ENCODE measurements around the gene VAV2. TPM values are rescaled to one million over a fixed set of nuclear protein-coding genes. Genes with fewer than 3 reads are reported as not detected.
"Not testable (repeated sequence)": the region's sequence is repeated elsewhere in the genome, so short reads cannot be mapped to it uniquely, and the experiment has no call there.

VAV2 gene
- total RNA-seq, 1 experiment from 2014 or later = 22.8 TPM

DNA sequence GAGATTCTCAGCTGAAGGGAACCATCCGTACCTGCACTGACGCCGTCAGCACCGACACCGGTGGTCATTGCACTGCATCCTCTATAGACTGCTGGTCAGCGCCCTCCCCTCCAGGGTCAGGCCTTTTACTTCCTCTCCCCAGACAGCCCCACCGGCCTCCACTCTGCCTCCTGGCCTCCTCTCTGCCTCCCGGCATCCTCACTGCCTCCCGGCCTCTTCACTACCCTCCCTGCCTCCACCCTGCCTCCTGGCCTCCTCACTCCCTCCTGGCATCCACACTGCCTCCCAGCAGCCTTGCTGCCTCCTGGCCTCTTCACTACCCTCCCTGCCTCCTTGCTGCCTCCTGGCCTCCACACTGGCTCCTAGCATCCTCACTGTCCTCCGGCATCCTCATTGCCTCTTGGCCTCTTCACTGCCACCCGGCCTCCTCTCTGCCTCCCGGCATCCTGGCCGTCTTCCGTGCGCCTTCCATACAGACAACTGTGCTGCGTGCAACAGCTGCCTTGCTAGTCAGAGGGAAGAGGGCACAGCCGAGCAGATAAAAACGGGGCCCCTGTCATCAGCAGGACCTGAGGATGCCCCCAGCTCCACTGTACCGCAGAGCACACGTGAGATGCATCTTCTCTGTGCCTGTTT is 62.0 kb downstream of the VAV2 start:
- Histone ChIP-seq H3K9me3 (no peaks in the 10 kb centered on the region), H3K36me3 (no peaks in the 10 kb centered on the region), H3K4me3 (no peak overlapping the region), H3K27me3 (no peaks in the 10 kb centered on the region)
- no peak for DNase-seq

DNA sequence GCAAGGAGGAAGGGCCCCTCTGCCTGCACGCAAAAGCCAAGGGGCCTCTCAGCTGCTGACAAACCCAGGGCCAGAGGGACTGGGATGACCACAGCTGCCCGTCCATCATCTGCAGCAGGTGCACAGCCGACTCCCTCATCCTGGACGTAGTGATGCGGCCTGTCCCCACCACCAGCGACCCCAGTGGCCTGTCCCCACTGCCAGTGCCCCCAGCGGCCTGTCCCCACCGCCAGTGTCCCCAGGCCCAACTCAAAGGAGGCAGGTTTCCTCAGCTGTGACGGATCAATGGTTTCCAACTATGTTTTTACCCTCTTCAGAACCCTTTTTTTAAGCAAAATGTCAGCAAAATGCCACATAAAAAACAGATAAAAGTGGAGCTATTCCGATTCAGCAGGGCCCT is 62.5 kb downstream of the VAV2 start:
- Histone ChIP-seq H3K27me3 (no peaks in the 10 kb centered on the region), H3K9me3 (no peaks in the 10 kb centered on the region), H3K4me3 (no peak overlapping the region), H3K36me3 (0 out of 2 replicates have a peak, but pooled peaks cover 2% of the 10 kb centered on the region)
- no peak for DNase-seq

DNA sequence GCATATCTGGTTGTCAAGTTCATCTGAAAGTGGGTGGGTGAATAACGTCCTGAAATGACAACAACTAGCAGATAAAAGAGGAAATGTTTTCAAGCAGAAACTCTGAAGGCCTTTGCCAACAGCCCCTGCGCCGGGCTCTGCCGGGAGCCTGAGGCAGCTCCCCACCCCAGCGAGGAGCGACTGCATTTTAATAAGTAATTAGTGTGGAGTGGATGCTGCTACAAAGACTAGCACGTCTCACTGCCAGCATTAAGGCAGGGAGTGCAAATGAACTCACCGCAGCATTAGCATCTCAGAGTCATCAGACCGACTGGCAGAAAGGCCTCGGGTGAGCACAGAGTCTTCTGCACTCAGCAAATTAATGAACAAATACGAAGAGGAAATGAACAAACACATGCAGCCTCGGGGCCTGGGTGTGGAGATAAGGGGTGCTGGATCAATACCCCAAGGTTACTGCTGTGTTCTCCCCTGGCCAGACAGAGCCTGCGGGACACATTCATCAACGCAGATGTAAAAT is 63.8 kb downstream of the VAV2 start:
- Histone ChIP-seq H3K27me3 (no peaks in the 10 kb centered on the region), H3K36me3 (0 out of 2 replicates have a peak, but pooled peaks cover 3% of the 10 kb centered on the region), H3K4me3 (no peak overlapping the region), H3K9me3 (no peaks in the 10 kb centered on the region)
- no peak for DNase-seq

DNA sequence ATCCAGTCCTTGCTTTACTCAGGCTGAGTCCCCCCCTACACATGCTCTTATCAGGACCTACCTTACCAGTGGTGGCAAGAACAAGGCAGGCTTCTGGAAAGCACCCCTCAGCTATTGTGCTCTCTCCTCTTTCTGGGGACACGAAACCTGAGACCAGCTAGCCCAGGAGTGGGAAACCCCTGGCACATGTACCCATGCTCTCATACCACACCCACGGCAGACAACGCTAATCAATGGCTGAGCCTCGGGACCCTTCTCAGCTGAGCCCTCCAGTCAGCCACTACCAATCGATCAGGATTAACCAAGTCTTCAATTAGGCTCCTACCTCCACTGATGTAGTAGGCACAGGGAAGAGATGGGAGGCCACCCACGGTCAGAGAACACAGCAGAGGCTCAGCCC is 65.1 kb downstream of the VAV2 start:
- DNase-seq = no peak
- Histone ChIP-seq H3K36me3 (0 out of 2 replicates have a peak, but pooled peaks cover 3% of the 10 kb centered on the region), H3K4me3 (no peak overlapping the region)

DNA sequence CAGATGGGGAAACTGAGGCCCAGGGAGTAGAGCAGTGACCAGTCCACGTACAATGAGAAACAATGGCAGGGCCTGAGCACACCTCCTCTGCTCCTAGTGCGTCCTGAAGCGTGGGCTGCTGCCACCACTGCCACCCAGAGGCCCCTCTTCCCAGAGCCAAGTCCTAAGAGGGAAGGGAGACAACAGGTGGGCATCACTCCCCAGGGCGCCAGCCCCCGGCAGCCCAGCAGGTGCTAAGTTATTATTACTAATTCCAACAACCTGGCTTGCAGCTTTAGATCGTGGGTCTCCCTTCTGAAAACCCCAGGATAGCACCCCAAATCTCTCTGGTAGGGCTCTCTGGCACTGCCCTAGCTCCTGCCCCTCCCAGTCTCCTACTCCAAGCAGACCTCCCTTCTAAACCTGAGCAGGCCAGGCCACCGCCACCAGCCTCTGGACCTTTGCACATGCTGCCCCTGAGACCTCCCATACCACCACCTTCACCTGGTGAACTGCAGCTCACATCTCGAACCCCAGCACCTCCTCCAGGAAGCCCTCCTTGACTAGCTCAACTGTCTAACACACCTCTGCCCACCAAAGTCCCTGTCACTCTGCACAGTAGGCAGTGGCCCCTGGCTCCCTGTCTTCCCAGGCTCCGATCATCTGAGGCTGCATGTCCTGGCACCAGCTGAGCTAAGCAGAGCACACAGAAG is 65.8 kb downstream of the VAV2 start:
- Histone ChIP-seq H3K27me3 (no peaks in the 10 kb centered on the region), H3K9me3 (no peaks in the 10 kb centered on the region)
- DNase-seq = no peak

More for the DNA sequence above, 65.1 kb downstream of the VAV2 start:
- Histone ChIP-seq H3K9me3 (no peaks in the 10 kb centered on the region), H3K27me3 (no peaks in the 10 kb centered on the region)

DNA sequence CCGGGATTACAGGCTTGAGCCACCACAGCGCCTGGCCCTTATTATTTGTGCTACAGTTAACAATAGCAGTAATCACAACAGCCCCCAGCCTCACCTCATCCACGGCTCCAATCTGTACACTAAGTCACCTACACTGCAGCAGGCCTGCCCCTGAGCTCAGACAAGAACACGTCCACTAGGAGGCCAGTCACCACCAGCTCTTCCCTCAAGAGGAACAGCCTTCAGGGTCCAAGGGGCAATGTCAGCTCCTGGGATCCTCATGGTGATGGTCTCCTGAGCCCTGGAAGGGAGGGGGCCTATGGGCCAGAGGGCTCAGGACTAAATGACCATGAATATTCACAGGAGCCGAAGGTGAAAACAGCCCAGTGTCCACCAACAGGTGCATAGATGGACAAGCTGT is 67.7 kb downstream of the VAV2 start:
- no peaks in the 10 kb centered on the region for H3K27me3 ChIP-seq
- H3K4me3 ChIP-seq = no peak overlapping the region
- DNase-seq = no peak
- 0 out of 2 replicates have a peak, but pooled peaks cover 3% of the 10 kb centered on the region for H3K36me3 ChIP-seq
- H3K9me3 ChIP-seq = no peaks in the 10 kb centered on the region

More for the DNA sequence above, 65.8 kb downstream of the VAV2 start:
- Histone ChIP-seq H3K36me3 (0 out of 2 replicates have a peak, but pooled peaks cover 3% of the 10 kb centered on the region), H3K4me3 (no peak overlapping the region)

DNA sequence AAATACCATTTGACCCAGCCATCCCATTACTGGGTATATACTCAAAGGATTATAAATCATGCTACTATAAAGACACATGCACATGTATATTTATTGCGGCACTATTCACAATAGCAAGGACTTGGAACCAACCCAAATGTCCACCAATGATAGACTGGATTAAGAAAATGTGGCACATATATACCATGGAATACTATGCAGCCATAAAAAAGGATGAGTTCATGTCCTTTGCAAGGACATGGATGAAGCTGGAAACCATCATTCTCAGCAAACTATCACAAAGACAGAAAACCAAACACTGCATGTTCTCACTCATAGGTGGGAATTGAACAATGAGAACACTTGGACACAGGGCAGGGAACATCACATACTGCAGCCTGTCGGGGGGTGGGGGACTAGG is 68.5 kb downstream of the VAV2 start:
- H3K4me3 ChIP-seq, H3K27me3 ChIP-seq, H3K36me3 ChIP-seq, DNase-seq, H3K9me3 ChIP-seq: not testable (repeated sequence)

DNA sequence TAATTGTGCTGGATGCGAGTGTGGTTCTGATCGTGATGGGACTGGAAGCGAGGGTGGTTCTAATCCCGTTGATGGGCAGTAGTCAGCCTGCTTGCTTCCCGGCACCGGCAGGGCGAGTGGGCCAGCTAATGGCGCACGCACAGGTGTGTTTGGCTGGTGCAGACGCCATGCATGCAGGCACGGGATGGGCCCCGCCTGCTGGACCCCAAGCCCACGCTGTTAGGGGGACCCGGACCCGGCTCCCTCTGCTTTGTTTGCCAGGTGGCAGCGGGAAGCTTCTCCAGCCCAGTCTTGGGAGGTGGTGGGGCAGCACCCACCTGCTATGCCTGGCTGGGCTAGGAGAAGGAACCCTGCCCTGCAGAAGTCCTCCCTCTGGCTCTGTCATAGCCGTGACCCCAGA is 70.3 kb downstream of the VAV2 start:
- Histone ChIP-seq H3K27me3 (no peaks in the 10 kb centered on the region), H3K4me3 (no peak overlapping the region), H3K9me3 (no peaks in the 10 kb centered on the region), H3K36me3 (0 out of 2 replicates have a peak, but pooled peaks cover 3% of the 10 kb centered on the region)
- DNase-seq = no peak

DNA sequence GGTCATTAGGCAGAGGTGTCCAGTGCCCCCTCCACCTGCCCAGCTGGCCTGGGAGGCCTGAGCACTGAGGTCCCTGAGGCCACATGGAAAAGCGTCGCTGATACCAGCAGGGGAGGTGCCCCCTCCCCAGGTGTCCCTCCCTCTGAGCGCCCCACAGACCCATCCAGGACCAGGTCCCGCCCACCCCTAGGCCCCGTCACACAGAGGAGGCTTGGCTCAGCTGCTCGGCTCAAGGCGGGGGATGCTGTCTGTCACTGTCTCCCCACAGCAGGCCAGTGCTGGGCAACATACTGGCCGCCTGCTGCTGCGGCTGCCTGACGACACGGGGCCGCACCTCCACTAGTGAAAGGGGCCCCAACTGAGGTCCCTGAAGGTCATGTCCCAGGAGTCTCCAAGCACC is 71.7 kb downstream of the VAV2 start:
- no peak for DNase-seq
- Histone ChIP-seq H3K4me3 (no peak overlapping the region), H3K36me3 (0 out of 2 replicates have a peak, but pooled peaks cover 3% of the 10 kb centered on the region), H3K27me3 (no peaks in the 10 kb centered on the region), H3K9me3 (no peaks in the 10 kb centered on the region)

DNA sequence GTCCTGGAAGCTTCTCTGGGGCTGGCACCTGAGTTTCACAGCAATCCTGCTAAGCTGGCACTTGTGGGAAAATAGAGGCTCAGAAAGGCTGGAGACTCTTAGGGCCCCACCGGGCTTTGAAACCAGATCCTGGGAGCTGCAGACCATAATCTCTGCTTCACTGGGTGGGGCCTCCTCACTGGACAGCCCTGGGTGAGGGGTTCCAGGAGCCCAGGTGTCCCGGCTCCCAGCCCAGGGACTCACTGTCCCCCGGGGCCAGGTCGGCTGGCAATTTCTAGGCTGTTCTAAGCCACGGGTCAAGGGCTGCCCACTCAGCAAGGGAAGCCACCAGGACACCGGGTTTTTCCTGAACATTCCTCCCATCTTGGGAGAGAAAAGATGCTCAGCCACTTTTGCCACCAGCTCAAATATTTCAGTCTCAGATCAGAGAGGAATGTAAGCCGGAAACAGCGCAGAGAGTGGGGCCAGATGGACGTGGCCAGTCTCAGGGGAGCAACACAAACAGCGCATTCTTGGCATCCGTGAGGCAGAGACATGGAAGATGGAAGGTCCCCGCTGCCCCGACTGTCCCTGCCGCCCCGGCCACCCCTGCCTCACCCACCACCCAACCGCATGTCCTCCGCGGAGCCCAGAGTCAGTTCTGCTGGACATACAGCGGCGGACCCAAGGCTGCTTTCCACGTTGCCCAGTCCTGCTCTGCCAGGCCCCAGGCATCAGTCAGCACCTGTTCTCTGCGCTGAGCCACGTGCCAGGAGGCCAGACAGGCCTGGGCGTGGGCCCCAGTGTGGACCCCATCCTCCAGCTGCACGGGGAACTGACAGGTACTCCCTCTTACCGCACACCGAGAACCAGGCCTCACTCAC is 72.6 kb downstream of the VAV2 start:
- Histone ChIP-seq H3K36me3 (no peaks in the 10 kb centered on the region), H3K4me3 (no peak overlapping the region), H3K9me3 (no peaks in the 10 kb centered on the region), H3K27me3 (no peaks in the 10 kb centered on the region)
- no peak for DNase-seq

DNA sequence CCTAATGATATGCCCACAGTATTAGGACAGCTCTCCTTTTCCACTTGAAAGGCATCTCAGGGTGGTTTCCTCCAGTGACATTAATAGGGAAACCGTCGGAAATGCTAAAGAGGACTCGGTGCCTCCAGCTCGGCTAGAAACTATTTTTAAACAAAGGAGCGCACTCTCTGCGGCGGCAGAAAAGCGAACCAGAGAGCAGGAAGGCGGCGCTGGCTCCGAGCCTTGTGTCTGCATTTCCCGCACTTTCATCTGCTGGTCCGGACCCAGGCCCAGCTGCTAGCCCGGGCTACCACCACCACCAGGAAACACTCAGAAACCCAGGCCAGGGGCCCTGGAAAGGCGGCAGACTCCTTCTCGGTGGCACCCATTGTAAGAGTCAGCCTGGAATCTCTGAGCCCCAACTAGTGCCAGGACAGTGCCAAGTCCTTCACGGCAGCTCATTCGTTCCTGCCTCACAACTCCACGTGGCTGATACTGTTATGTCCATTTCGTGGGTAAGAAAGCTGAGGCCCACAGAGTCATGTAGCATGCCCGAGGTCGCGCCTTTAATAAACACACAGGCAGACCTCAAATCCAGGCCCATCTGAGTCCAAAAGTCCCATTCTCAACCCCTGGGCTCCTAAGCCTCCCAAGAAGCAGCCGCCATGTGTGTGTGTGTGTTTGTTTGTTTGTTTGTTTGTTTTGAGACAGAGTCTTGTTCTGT is 73.9 kb downstream of the VAV2 start:
- no peaks in the 10 kb centered on the region for H3K9me3 ChIP-seq
- DNase-seq = no peak
- no peak overlapping the region for H3K4me3 ChIP-seq

DNA sequence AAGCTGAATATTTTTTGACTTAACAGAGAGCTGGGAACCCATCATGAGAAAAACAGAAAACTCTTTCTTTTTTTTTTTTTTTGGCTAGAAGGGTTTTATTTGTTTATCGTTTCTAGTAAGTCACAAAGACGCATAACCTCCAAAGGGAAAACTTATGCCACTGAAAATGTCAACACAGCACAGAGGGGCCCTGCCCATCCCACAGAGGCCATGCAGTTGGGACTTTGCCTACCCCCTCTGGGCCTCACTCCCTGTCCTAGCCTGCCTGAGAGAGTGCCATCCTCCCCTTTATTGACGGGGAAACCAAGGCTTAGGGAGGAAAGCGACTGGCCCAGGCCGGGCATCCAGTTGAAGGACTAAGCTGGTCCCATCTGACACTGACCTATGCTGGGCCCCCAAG is 74.7 kb downstream of the VAV2 start:
- Histone ChIP-seq H3K9me3 (no peaks in the 10 kb centered on the region), H3K4me3 (no peak overlapping the region), H3K36me3 (no peaks in the 10 kb centered on the region), H3K27me3 (no peaks in the 10 kb centered on the region)
- no peak for DNase-seq

More for the DNA sequence above, 73.9 kb downstream of the VAV2 start:
- Histone ChIP-seq H3K36me3 (no peaks in the 10 kb centered on the region), H3K27me3 (no peaks in the 10 kb centered on the region)

DNA sequence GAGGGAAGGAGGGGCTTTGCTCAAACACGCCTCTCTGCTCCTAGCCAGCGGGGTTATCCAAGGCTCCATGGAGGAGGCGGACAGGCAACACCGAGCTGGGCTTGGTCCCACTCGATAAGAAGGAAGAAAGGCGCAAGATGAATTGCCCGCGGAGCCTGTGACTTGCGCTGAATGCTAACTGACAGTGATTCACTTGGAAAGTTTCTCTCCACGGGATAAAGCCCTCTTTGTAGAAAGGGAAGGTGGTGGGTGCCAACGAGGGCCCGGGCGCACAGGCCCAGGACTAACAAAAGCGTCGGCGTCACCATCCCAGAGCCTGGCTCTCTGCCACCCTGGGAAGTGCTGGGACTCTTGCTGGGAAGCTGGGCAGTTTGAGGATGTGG is 76.0 kb downstream of the VAV2 start:
- H3K4me3 ChIP-seq = no peak overlapping the region
- H3K27me3 ChIP-seq = no peaks in the 10 kb centered on the region
- no peaks in the 10 kb centered on the region for H3K9me3 ChIP-seq
- no peaks in the 10 kb centered on the region for H3K36me3 ChIP-seq
- no peak for DNase-seq

DNA sequence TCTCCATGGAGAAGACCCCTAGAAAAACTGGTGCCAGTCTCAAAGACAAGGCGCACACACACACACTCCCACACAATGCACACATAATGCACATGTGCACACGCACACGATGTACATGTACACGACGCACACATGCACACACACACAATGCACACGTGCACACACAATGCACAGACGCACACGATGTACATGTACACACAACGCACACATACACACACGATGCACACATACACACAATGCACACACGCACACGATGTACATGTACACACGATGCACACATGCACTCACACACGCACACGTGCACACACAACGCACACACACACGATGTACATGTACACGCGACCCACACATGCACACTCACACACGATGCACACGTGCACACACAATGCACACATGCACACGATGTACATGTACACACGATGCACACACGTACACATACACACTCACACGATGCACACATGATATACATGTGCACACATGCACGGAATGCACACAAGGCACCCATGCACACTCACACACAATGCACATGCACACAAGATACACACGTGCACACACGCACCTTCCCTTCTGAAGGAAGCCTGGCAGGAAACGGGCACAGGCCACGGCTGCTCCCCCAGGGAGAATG is 76.5 kb downstream of the VAV2 start:
- no peak for DNase-seq

DNA sequence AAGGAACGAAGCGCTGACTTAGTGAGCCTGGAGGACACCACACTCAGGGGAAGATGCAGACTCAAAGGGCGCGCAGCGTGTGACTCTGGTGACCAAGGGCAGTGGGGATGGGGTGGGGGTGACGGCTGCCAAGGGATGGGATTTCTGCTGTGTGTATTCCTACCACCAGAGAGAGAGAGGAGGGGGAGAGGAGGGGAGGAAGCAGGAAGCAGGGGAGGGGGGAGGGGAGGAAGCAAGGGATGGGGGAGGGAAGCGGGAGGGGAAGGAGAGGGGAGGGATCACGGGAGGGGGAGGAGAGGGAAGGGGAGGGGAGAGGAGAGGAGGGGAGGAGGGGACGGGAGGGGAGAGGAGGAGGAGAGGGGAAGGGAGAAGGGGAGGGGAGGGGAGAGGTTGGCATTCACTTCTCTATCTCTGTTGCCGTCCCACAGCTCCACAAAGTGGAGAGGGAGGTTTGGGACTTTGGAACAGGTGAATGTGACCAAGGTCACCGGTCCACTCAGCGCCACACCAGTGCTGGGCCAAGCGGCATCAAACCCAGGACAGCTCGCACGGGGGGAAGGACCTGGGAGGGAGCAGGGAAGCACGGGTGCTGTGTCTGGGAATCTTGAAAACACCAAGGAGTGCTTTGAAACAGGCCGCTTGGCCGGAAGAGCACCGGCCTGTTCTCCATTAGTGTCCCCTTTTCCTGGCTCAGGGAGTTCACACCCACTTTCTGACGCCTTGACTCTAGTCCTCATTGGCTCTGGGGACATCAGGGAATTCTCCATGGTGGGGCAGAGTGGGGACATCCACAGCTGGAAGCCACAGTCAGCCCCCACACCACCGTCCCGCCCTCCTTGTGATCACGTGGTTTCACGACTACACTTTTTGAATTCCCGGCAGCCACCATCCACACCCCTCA is 77.4 kb downstream of the VAV2 start:
- H3K27me3 ChIP-seq = no peaks in the 10 kb centered on the region
- no peaks in the 10 kb centered on the region for H3K9me3 ChIP-seq
- no peak for DNase-seq
- no peak overlapping the region for H3K4me3 ChIP-seq
- no peaks in the 10 kb centered on the region for H3K36me3 ChIP-seq

More for the DNA sequence above, 76.5 kb downstream of the VAV2 start:
- Histone ChIP-seq H3K27me3 (no peaks in the 10 kb centered on the region), H3K9me3 (no peaks in the 10 kb centered on the region), H3K4me3 (no peak overlapping the region), H3K36me3 (no peaks in the 10 kb centered on the region)

All from MG63 (cell line).